Endothelial cell of umbilical vein (primary cell): ENCODE measurements around the gene EPDR1. TPM values are rescaled to one million over a fixed set of nuclear protein-coding genes. Genes with fewer than 3 reads are reported as not detected.

ENCODE experiments used
- BruUV-seq: library from RNA; stranded (reverse); fragments of 400-500 nt; replicated peaks from 2 replicates; lab custom pipeline; 2021; lab: Mats Ljungman, UMichigan
- CTCF ChIA-PET: fragments of 300-600, 350-600 bp; sonication (Branson Sonifier 250); formaldehyde crosslinking; loops from one replicate; lab custom pipeline; 2021; ENCODE audit warnings: antibody characterized with exemption, inconsistent platforms; lab: Charles Lee
- POLR2A ChIA-PET: fragments of 300-600, 350-600 bp; sonication (Branson Sonifier 250); formaldehyde crosslinking; loops from one replicate; lab custom pipeline; 2021; ENCODE audit warnings: antibody characterized with exemption, inconsistent platforms; lab: Charles Lee
- DNase-seq: peaks from one replicate; pipeline ENCODE4 v3.0.0-alpha.2; 2011; ENCODE audit warnings: low read depth, low spot score
- FAIRE-seq: peaks from 2 replicates; lab custom pipeline; 2011; peaks lifted over from hg19 to GRCh38; lab: Jason Lieb, UNC
- H2AFZ ChIP-seq: 2 replicates; pipeline ENCODE4 v1.6.0; 2012; ENCODE audit warnings: low read depth, low read length, control low read depth, inconsistent platforms
- H3K27ac ChIP-seq: 2 replicates; pipeline ENCODE4 v1.5.1; 2011; ENCODE audit warnings: low read depth, mild to moderate bottlenecking, control low read depth, low read length, moderate library complexity; ENCODE audit not compliant: insufficient read depth
- H3K27me3 ChIP-seq, 2 experiments: 2 replicates each; pipeline versions ENCODE4 v1.6.0 to v1.6.1; 2011; ENCODE audit warnings: low read length in 2 of 2, mixed read lengths in 1 of 2; ENCODE audit not compliant: control insufficient read depth in 2 of 2, insufficient read depth in 2 of 2
- H3K36me3 ChIP-seq, 2 experiments: 2 replicates in 1 of 2; 3 replicates in 1 of 2; pipeline ENCODE4 v1.5.1; 2011; ENCODE audit warnings: low read length in 2 of 2, mild to moderate bottlenecking in 1 of 2, moderate library complexity in 1 of 2; ENCODE audit not compliant: control insufficient read depth in 2 of 2, insufficient read depth in 2 of 2; ENCODE audit errors: extremely low read depth in 1 of 2
- H3K4me1 ChIP-seq: 3 replicates; pipeline ENCODE4 v1.5.1; 2011; ENCODE audit warnings: mild to moderate bottlenecking, low read length; ENCODE audit not compliant: control insufficient read depth, insufficient read depth; ENCODE audit errors: extremely low read depth
- H3K4me2 ChIP-seq: 2 replicates; pipeline ENCODE4 v1.6.1; 2011; ENCODE audit warnings: low read length, control low read depth, mixed read lengths; ENCODE audit not compliant: insufficient read depth
- H3K4me3 ChIP-seq, 3 experiments: fragments of 200-600 bp in 1 of 3; sonication (generic), shearing (Covaris generic) in 1 of 3; replicated peaks in 1 of 3; 2 replicates each; pipeline ENCODE4 v1.5.1; 2011 to 2016; ENCODE audit warnings: control low read depth in 3 of 3, low read length in 3 of 3, mild to moderate bottlenecking in 2 of 3, inconsistent platforms in 1 of 3, low read depth in 1 of 3, moderate library complexity in 1 of 3; ENCODE audit not compliant: insufficient read depth in 1 of 3
- H3K79me2 ChIP-seq: 2 replicates; pipeline ENCODE4 v1.6.0; 2012; ENCODE audit warnings: low read length, inconsistent platforms; ENCODE audit not compliant: control insufficient read depth, insufficient read depth
- H3K9ac ChIP-seq: replicated peaks from 2 replicates; pipeline ENCODE3; 2011; ENCODE audit warnings: low read length, control low read depth; ENCODE audit not compliant: insufficient read depth; ENCODE audit errors: extremely low read depth
- H3K9me1 ChIP-seq: replicated peaks from 3 replicates; pipeline ENCODE4 v1.6.0; 2011; ENCODE audit warnings: mild to moderate bottlenecking, low read length; ENCODE audit not compliant: control insufficient read depth, insufficient read depth; ENCODE audit errors: extremely low read depth
- H3K9me3 ChIP-seq: replicated peaks from 2 replicates; pipeline ENCODE4 v1.5.1; 2012; ENCODE audit warnings: low read length, inconsistent platforms; ENCODE audit not compliant: control insufficient read depth, insufficient read depth
- H4K20me1 ChIP-seq: replicated peaks from 2 replicates; pipeline ENCODE3; 2011; ENCODE audit warnings: mild to moderate bottlenecking, low read length; ENCODE audit not compliant: control insufficient read depth, insufficient read depth; ENCODE audit errors: extremely low read depth
- CTCF ChIP-seq, 2 donors: IDR thresholded peaks; 1 replicate in 1 of 2; 2 replicates in 1 of 2; pipeline ENCODE4 v1.5.1; 2011; ENCODE audit warnings: low read length in 2 of 2, mild to moderate bottlenecking in 2 of 2, moderate library complexity in 2 of 2, control low read depth in 1 of 2, inconsistent platforms in 1 of 2, low read depth in 1 of 2; ENCODE audit not compliant: insufficient read depth in 1 of 2; ENCODE audit errors: extremely low read depth in 1 of 2
- EZH2 ChIP-seq: IDR thresholded peaks from 2 replicates; pipeline ENCODE4 v1.6.1; 2012; ENCODE audit warnings: borderline replicate concordance, low read depth, mild to moderate bottlenecking, moderate library complexity, low read length, inconsistent platforms; ENCODE audit not compliant: severe bottlenecking
- FOS ChIP-seq: IDR thresholded peaks from 2 replicates; pipeline ENCODE4 v1.6.1; 2011; ENCODE audit warnings: mild to moderate bottlenecking, low read length, moderate library complexity, borderline replicate concordance; ENCODE audit not compliant: insufficient read depth
- GATA2 ChIP-seq: IDR thresholded peaks from 2 replicates; pipeline ENCODE4 v1.7.0; 2011; ENCODE audit warnings: low read depth, mild to moderate bottlenecking, moderate library complexity, mixed read lengths, low read length; ENCODE audit not compliant: insufficient read length, insufficient read depth
- JUN ChIP-seq: IDR thresholded peaks from 2 replicates; pipeline ENCODE4 v1.6.1; 2011; ENCODE audit warnings: borderline replicate concordance, low read depth; ENCODE audit not compliant: insufficient read length, insufficient read depth
- MAX ChIP-seq: IDR thresholded peaks from 2 replicates; pipeline ENCODE4 v1.6.1; 2011; ENCODE audit not compliant: insufficient read depth, insufficient read length
- MYC ChIP-seq: IDR thresholded peaks from one replicate; pipeline ENCODE4 v1.6.1; 2011; ENCODE audit warnings: mild to moderate bottlenecking, low read depth, low read length
- POLR2A ChIP-seq: IDR thresholded peaks from 2 replicates; pipeline ENCODE4 v1.6.1; 2012; ENCODE audit warnings: low read depth, mild to moderate bottlenecking, control low read depth, low read length
- POLR2AphosphoS5 ChIP-seq: IDR thresholded peaks from 2 replicates; pipeline ENCODE4 v1.6.1; 2012; ENCODE audit warnings: low read depth, mild to moderate bottlenecking, control low read depth, low read length, moderate library complexity; ENCODE audit not compliant: insufficient read depth
- dilution Hi-C: fragments of 300-500 bp; cut with MboI; formaldehyde crosslinking; loops from one replicate; pipeline ENCODE4 v1.15.0; 2019; ENCODE audit warnings: low sequenced_read_pairs; ENCODE audit not compliant: extremely low pct_ligation_motif_present
- intact Hi-C: fragments of 100-400 bp; cut with micrococcal nuclease; formaldehyde crosslinking; loops from one replicate; pipeline ENCODE4 v1.10.0; 2022
- polyA plus RNA-seq, 4 experiments: library from polyadenylated mRNA; depleted of rRNA in 3 of 4; stranded (reverse) in 3 of 4; unstranded in 1 of 4; fragments of >200 nt; gene quantifications; 2 replicates each; pipeline versions ENCODE4 v1.2.1 to v1.2.3, GENCODE V29; 2011 to 2012; ENCODE audit warnings: missing spikeins in 1 of 4
- total RNA-seq: library from RNA; stranded (reverse); gene quantifications from 2 replicates; pipeline ENCODE4 v1.2.3, GENCODE V29; 2021

Gene EPDR1
- total and polyA plus RNA-seq, 2 donors (not counting 3 experiments of a cell fraction or from before 2014, with no cell fraction given): 0.40 to 0.66 TPM

DNA sequence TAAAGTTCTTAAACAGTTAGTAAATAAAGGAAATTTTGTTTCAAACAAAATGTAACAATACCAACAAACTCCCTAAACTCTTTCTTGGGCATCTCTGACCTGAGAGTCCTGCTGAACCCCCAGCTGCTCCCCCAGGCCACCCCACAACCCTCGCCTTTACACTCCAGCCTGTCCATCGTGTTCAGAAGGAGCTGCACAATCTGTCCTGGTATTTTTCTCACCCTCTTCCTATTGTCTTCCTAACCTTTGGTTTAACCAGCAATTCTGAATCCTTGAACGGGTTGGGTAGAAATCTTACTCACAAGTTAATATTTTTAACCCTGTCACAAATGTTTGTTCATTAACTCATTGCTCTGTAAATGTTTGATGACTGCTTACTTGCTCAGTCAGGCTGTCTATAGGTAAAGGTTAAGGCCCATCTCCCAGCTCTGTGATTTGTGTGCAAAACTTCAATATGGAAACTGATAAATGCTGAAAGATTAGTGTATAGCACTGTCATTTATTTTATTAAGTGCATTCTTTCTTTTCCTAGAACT lies 20.7 kb upstream of the EPDR1 start:
- H3K4me3 ChIP-seq: no peak overlapping the region
- dilution Hi-C loops (no loop called here), intact Hi-C loops (loop anchor here (2.0 kb wide), 1 partner anchor 207 kb away; no protein-coding TSS in a partner anchor)
- H3K27ac ChIP-seq: no peak overlapping the region
- H3K36me3 ChIP-seq: no peaks in the 10 kb centered on the region
- no peaks in the 10 kb centered on the region for H3K9me3 ChIP-seq
- ChIA-PET POLR2A (no interaction called here), CTCF (interaction anchor here (1.0 to 1.2 kb wide), 2 partner anchors 436 to 475 kb away, joined by 5 to 6 read pairs; no protein-coding TSS in a partner anchor)
- BruUV-seq: no TSS peak
- DNase-seq: no peak
- H4K20me1 ChIP-seq: no peaks in the 10 kb centered on the region
- no peak for TF ChIP-seq CTCF (IDR thresholded peaks at IDR 0.05; ENCODE audit: extremely low read depth in 1 of 2, insufficient read depth in 1 of 2, low read depth in 1 of 2, low read length in 2 of 2)
- no peak for TF ChIP-seq FOS
- no peak for TF ChIP-seq MAX
- no peak for TF ChIP-seq POLR2AphosphoS5
- TF ChIP-seq POLR2A: no peak
- TF ChIP-seq EZH2: no peak
- no peak for TF ChIP-seq MYC
- no peak for TF ChIP-seq JUN
- no peak for TF ChIP-seq GATA2
- H3K27me3 ChIP-seq: no peaks in the 10 kb centered on the region
- no peak overlapping the region for H3K4me2 ChIP-seq
- H3K4me1 ChIP-seq: no peaks in the 10 kb centered on the region
- no peak for FAIRE-seq
- H3K9ac ChIP-seq: no peak overlapping the region
- no peak overlapping the region for H2AFZ ChIP-seq
- H3K9me1 ChIP-seq: no peaks in the 10 kb centered on the region
- no peaks in the 10 kb centered on the region for H3K79me2 ChIP-seq
